ENCODE measurements around the gene GPC3.

GRCh38 chrX:133933316-133933715 lies 52.1 kb downstream of the GPC3 start:
- TF ChIP-seq CTCF (conservative IDR thresholded peaks at IDR 0.05): no peak
- TF ChIP-seq EZH2 (IDR thresholded peaks at IDR 0.05; ENCODE audit: low read depth): no peak
